Measurements from ENCODE around the gene PNKD. TPM values are rescaled to one million over a fixed set of nuclear protein-coding genes. Genes with fewer than 3 reads are reported as not detected.

The PNKD gene
- total RNA-seq, 4 donors from 2014 or later, result 33.4 to 66.4 (median 49.4) TPM

GRCh38 chr2:218260742-218261422 is 9.4 kb upstream of the PNKD start, which contains the start of gene GPBAR1:
GPBAR1 (plus strand) TSS chr2:218261015; CDS start chr2:218262725, 1,710 bp downstream.
- TF ChIP-seq POLR2AphosphoS5 (IDR thresholded peaks at IDR 0.05), result no peak
- no peak for TF ChIP-seq EP300 (IDR thresholded peaks at IDR 0.05)
- no peak for TF ChIP-seq CTCF (IDR thresholded peaks at IDR 0.05)
- no peak for TF ChIP-seq POLR2A (IDR thresholded peaks at IDR 0.05)
- Histone ChIP-seq H3K36me3 (peaks cover 40% of the 10 kb centered on the region), H3K4me1 (peaks cover 44% of the 10 kb centered on the region), H3K4me3 (no peak within 1 kb of the TSS), H3K27ac (peak within 1 kb of the TSS; percentile 69), H3K9me3 (no peaks in the 10 kb centered on the region), H3K27me3 (no peaks in the 10 kb centered on the region)
- 67% methylated on average over 7 of the region's 10 CpGs for WGBS
- peak in 1 of 2 donors; percentile 74 for DNase-seq (ENCODE audit: low spot score in 2 of 2)

GRCh38 chr2:218261423-218262236 is 8.7 kb upstream of the PNKD start:
- peak in 1 of 2 donors; percentile 59 for DNase-seq (ENCODE audit: low spot score in 2 of 2)
- TF ChIP-seq CTCF (IDR thresholded peaks at IDR 0.05) (no peak), POLR2AphosphoS5 (IDR thresholded peaks at IDR 0.05) (no peak), POLR2A (IDR thresholded peaks at IDR 0.05) (no peak), EP300 (IDR thresholded peaks at IDR 0.05) (no peak)
- H3K4me3 ChIP-seq, result no peak overlapping the region
- H3K4me1 ChIP-seq, result peaks cover 44% of the 10 kb centered on the region
- H3K36me3 ChIP-seq, result peaks cover 40% of the 10 kb centered on the region
- no peaks in the 10 kb centered on the region for H3K27me3 ChIP-seq
- H3K27ac ChIP-seq, result peak overlapping the region; percentile 29
- WGBS, result 64% methylated on average over 7 of the region's 8 CpGs
- H3K9me3 ChIP-seq, result no peaks in the 10 kb centered on the region

GRCh38 chr2:218262237-218262600 is 8.1 kb upstream of the PNKD start:
- H3K4me1 ChIP-seq, result peaks cover 44% of the 10 kb centered on the region
- peaks cover 46% of the 10 kb centered on the region for H3K36me3 ChIP-seq
- WGBS, result 71% methylated on average over 6 of the region's 6 CpGs
- no peaks in the 10 kb centered on the region for H3K9me3 ChIP-seq
- no peaks in the 10 kb centered on the region for H3K27me3 ChIP-seq
- no peak for DNase-seq (ENCODE audit: low spot score in 2 of 2)
- TF ChIP-seq EP300 (IDR thresholded peaks at IDR 0.05), result no peak
- no peak for TF ChIP-seq POLR2AphosphoS5 (IDR thresholded peaks at IDR 0.05)
- no peak for TF ChIP-seq POLR2A (IDR thresholded peaks at IDR 0.05)
- TF ChIP-seq CTCF (IDR thresholded peaks at IDR 0.05), result no peak
- H3K4me3 ChIP-seq, result no peak overlapping the region
- H3K27ac ChIP-seq, result no peak overlapping the region

GRCh38 chr2:218262631-218263586 is 7.4 kb upstream of the PNKD start:
- H3K4me3 ChIP-seq, result no peak overlapping the region
- TF ChIP-seq CTCF (IDR thresholded peaks at IDR 0.05) (no peak), POLR2A (IDR thresholded peaks at IDR 0.05) (no peak), EP300 (IDR thresholded peaks at IDR 0.05) (no peak), POLR2AphosphoS5 (IDR thresholded peaks at IDR 0.05) (no peak)
- no peak overlapping the region for H3K27ac ChIP-seq
- peaks cover 51% of the 10 kb centered on the region for H3K36me3 ChIP-seq
- 80% methylated on average over 10 of the region's 39 CpGs for WGBS
- no peaks in the 10 kb centered on the region for H3K27me3 ChIP-seq
- peaks cover 44% of the 10 kb centered on the region for H3K4me1 ChIP-seq
- no peaks in the 10 kb centered on the region for H3K9me3 ChIP-seq
- peak in 1 of 2 donors; percentile 65 for DNase-seq (ENCODE audit: low spot score in 2 of 2)

Data from suprapubic skin (tissue), 4 donors.